ENCODE measurements around the gene TBC1D5.
"Not testable (repeated sequence)": the region's sequence is repeated elsewhere in the genome, so short reads cannot be mapped to it uniquely, and the experiment has no call there.

TBC1D5 gene

DNA sequence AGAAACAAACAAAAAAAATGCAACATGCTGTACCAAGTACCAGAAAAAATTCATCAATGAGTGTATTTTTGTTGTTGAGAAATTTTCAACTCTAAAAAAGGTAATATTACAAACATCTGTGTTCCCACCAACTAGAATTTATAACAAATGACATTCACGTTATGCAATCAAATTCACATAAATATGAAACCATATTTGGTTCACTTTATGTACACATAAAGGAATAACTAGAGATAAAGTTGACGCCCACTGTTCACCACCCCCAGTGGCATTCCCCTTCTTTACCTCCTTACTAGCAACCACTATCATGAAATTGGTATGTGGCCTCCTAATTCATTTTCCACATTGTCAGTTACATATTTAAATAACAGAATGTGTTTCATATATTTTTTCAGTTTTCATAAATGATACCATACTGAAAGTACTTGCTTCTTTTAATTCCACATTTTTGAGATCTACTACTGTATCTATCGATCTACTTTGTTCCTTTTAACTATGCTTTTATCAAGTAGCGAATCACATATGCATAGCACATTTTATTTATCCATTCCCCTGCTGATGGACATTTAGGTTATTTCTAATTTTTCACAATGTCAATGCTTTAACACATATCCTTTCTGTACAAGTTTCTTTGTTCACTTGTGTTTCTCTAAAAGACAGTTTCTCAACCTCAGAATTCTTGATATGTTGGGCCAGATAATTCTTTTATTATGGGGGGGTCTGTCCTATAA lies 34.5 kb downstream of the TBC1D5 start:
- DNase-seq: no peak

DNA sequence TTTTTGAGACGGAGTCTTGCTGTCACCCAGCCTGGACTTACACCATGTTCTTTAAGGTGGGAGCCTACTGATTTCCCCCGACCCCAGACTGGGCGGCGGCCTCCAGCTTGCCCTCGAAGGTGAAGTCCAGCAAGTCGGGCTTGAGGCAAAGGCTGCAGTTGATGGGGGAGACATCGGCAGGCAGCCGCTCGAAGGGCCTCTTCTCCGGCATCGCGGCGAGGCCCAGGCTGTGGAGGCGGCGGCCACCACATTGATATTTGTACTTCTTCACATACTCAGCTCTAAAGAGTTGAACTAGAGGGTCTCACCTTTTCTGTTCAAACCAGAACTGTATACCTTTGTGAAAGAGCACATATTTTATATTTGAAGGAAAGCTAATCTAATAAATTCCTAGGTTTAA lies 36.4 kb downstream of the TBC1D5 start:
- not testable (repeated sequence) for DNase-seq

DNA sequence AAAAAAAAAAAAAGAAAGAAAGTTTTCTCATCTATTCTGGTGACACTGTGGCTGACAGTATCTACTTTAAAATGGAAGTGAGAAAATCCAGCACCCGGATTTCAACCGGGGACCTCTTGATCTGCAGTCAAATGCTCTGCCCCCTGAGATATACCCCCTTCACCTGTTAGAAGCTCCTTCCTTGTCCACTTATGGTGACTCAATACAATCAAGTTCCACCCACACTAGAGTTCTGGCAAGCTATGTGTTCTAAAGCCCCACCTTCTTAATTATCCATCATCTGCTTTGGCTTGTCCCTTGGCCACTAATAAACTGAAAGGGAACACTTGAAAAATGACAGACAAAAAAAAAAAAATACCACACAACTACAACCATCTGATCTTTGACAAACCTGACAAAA lies 42.6 kb downstream of the TBC1D5 start:
- DNase-seq: not testable (repeated sequence)

DNA sequence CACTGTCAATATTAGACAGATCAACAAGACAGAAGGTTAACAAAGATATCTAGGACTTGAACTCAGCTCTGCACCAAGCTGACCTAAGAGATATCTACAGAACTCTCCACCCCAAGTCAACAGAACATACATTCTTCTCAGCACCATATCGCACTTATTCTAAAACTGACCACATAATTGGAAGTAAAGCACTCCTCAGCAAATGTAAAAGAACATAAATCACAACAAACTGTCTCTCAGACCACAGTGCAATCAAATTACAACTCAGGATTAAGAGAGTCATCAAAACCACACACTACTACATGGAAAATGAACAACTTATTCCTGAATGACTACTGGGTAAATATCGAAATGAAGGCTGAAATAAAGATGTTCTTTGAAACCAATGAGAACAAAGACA lies 46.8 kb downstream of the TBC1D5 start:
- not testable (repeated sequence) for DNase-seq

DNA sequence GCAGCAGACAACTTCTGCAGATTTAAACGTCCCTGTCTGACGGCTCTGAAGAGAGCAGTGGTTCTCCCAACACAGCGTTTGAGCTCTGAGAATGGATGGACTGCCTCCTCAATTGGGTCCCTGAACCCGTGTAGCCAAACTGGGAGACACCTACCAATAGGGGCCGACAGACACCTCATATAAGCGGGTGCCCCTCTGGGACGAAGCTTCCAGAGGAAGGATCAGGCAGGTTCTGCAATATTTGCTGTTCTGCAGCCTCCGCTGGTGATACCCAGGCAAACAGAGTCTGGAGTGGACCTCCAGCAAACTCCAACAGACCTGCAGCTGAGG lies 48.8 kb downstream of the TBC1D5 start:
- not testable (repeated sequence) for DNase-seq

DNA sequence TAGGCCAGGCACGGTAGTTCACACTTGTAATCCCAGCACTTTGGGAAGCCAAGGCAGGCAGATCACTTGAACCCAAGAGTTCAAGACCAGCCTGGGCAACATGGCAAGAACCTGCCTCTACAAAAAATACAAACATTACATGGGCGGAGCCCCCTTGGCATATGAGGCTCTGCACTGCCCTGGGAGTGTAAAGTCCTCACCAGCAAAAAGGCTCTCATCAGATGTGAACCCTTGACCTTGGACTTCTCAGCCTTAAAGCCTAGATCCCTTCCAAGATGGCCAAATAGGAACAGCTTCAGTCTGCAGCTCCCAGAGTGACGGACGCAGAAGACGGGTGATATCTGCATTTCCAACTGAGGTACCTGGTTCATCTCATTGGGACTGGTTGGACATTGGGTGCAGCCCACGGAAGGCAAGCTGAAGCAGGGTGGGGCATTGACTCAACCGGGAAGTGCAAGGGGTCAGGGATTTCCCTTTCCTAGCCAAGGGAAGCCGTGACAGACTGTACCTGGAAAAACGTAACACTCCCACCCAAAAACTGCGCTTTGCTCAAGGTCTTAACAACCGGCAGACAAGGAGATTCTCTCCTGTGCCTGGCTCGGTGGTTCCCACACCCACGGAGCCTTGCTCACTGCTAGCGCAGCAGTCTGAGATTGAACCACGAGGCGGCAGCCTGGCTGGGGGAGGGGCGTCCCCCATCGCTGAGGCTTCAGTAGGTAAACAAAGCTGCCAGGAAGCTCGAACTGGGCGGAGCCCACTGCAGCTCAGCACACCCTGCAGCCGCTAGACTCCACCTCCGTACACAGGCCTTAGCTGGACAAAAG lies 49.4 kb downstream of the TBC1D5 start:
- peak in 4 of 5 donors; percentile 10 to 58 (median 26) for DNase-seq

DNA sequence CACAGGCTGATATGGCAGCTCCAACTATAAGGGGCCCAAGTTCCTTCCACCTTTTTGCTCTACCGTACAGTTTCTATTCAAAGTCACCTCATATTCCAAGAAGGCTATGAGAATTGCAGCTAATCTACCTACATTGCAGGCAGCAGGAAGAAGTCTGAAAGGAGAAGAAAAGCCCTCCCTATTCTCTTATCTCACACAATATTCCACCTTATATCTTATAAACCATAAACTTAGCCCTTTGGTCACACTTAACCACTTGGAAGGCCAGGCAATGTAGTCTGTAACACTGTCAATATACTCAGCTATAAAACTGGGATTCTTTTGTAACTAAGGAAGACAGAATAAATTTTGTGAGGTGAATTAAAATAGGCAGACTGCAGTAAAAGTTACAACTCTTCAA lies 54.9 kb downstream of the TBC1D5 start:
- no peak for DNase-seq

DNA sequence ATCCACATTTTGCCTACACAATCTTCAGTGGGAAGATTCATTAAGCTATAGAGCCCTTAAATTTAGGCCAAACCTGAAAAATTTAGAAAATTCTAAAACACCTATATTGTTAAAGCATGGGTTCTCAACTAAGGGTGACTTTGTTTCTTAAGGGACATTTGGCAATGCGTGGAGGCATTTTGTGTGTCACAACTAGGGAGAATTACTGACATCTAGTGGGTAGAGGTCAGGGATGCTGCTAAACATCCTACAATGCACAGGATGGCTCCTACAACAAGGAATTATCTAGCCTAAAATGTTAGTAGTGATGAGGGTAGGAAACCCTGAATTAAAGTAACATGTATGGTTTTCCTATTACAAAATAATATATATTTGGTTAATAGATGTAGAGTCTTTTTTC lies 55.8 kb downstream of the TBC1D5 start:
- DNase-seq: no peak

DNA sequence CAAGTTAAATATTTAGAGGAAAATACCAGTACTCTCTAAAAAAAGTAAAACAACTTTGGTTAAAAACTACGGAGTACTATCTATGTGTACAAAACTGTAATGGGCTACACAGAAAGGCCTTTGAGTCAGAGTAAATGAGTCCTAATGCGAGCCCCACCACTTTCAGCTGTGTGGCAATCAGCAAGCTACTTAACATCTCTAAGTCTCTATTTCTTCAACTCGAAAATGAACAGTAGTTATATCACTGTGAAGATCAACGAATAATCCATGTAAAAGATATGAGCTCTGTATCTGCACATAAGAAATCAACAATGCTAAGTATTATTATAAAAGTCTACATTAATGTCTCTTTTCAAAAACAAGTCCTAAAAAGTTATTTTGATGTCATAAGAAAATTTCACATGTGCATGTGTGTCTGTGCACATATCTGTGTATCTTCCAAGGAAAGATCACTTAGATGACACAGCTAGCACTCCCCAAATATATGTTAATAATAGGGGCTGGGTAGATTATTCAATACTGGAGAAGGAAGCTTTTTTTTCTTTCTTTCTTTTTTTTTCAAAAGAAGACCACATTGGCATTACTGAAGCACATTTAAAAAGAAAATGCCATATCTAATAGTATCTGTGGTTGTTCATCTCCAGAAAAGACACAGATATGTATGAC lies 58.8 kb downstream of the TBC1D5 start:
- DNase-seq: no peak

DNA sequence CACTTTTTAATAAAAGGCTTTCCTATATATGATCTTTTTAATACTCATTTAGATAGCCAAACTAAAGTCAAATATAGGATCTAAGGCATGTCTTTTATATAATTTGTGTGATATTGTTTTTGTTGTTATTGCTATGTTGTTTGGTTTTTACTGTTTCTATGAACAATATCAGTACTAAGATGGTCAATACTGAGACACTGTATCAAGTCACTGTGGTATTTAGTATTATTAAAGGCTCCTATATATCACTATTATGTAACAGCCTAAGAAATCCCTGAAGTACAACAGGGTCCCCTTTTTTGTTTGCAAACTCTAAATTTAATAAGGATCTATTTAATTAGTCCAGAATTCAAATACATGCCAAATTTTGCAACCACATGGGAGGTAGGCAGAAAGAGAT lies 61.9 kb downstream of the TBC1D5 start:
- DNase-seq: no peak

DNA sequence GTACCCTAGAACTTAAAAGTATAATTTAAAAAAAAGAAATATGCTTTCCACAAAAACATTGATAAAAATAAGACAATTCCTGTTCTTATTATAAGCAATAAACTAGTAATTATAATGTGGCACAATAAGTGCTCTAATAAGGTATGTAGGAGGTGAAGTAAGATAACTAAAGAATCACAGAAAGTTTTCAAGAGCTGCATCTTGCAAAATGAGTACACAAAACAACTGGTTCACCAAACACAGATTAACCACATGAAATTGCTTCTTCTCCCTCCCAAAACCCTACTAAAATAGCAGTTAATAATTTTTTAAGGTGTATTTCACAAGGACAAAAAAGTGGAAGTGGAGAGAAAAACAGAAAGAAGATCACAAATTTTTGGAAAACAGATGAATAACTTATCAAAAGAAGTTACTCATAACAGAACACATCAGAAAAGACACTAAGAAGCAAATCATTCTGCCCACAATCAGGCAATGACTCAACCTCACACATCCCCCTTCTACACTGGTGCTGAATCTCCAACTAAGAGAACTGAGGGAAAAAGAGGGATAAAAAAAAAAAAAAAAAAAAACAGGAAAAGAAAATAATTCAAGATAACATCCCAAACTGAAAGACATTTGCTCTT lies 64.2 kb downstream of the TBC1D5 start:
- peak in 1 of 5 donors; percentile 10 for DNase-seq

DNA sequence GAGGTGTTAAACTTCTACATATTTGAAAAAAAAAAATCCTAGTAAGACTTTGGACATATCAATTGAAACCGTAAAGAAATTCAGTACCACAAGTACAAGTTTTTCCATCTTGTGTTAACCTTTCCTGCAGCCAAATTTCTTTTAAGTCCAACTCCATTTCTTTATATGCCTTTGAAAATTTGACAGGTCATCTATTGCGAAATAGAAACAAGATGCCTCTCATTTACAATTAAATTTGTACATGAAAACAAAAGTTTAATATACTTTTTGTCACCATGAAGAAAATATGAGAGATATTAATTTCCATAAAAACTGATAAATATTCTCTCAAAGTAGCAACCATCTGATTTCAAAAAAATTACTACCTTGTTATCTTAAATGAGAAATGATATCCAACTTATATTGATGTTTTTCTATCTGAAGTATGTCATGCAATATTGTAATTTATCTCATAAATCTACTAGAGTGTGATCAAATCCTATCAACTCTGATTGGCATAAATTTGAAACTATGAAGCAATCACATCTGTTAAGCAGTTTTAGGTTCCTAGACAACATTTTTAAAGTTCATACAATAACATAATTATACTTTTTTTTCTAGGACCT lies 68.2 kb downstream of the TBC1D5 start:
- DNase-seq: no peak

DNA sequence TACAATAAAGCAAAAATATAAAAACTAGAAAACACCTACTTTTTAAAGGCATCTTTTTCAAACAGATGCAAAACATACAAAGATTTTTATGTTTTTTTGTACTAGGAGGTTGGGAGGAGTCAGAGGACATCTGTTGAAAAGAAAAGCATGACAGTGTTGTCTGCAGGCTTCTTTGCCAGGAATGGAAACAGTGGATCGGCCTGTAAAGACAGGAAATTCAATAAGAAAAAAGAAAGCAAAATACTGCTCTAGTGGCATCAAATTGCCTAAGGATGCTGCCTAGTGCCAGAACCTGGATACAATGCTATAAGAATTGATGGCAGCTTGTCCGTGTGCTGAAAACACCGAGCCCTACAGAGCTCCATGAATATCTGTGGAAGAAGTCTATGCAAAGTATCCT lies 69.9 kb downstream of the TBC1D5 start:
- no peak for DNase-seq

DNA sequence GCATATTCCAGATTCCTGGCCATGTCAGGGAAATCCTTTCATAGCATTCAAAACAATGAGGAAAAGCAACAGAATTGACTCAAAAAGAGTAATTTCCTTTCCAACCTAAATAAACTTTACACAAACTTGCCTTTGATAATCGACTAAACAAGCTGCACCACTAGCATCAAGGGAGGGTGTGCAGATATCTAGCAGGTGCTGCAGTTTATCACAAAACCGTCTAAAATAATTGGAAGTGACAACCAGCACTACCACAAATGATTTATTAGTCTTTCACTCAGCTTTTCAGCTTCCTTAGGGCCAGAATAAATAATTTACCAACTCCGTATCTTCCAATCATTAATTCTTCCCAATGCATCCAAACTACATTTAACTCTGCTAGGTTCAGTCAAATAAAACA lies 71.7 kb downstream of the TBC1D5 start:
- DNase-seq: no peak

DNA sequence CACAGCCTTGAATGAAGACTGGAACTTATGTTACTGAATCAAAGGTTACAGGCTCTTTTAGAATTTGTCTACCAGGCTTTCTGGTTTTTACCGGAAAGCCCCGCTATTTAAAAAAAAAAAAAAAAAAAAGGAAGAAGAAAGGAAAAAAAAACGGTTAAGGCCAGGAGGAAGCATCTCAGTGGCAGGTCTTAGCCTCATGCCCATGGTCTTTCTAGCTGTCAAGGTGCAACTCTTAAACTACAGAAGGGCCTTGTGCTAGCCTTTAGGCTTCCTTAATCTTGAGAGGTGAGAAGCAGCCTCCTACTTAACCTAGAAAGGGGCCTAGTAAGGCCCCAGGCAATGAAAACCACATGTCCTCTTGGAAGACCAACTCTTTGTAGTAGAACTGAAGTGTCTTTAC lies 77.5 kb downstream of the TBC1D5 start:
- DNase-seq: no peak

DNA sequence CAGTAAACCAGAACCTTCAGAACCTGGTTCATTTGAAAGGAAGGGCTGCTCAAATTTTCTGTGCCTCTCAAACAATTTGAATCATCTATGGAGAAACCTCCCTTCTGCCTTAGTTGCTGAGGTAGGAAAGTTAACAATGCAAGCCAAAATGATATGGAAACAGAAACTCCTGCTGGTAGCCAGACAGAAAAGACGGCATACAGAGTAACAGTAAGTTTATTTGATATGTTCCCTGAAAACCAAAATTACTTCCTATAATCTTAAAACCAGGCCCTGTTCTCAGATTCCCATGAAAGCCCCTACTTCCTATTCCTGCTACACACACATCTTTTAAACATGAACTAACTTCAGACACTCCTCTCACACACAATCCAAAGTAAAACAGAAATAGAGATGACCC lies 86.2 kb downstream of the TBC1D5 start:
- DNase-seq: no peak

DNA sequence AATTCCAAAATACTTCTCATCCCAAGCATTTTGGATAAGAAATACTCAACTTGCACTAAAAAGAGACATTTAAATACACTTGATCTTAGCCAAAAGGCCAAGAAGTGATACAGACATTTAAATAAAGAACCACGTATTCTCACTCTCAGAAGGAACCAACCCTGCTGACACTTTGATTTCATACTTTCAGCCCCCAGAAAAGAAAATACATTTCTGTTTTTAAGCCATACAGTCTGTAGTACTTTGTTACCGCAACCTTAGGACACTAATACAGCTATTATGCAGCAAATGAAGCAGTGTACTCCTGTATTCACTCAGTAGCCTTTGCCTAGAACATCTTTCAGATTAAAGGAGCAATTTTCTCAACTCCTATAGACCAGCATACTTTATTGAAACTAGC lies 86.7 kb downstream of the TBC1D5 start:
- no peak for DNase-seq

DNA sequence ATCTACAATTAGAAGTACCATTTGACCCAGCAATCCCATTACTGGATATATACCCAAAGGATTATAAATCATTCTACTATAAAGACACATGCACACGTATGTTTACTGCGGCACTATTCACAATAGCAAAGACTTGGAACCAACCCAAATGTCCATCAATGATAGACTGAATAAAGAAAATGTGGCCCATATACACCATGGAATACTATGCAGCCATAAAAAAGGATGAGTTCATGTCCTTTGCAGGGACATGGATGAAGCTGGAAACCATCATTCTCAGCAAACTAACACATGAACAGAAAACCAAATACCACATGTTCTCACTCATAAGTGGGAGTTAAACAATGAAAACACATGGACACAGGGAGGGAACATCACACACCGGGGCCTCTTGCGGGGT lies 92.7 kb downstream of the TBC1D5 start:
- DNase-seq: not testable (repeated sequence)

DNA sequence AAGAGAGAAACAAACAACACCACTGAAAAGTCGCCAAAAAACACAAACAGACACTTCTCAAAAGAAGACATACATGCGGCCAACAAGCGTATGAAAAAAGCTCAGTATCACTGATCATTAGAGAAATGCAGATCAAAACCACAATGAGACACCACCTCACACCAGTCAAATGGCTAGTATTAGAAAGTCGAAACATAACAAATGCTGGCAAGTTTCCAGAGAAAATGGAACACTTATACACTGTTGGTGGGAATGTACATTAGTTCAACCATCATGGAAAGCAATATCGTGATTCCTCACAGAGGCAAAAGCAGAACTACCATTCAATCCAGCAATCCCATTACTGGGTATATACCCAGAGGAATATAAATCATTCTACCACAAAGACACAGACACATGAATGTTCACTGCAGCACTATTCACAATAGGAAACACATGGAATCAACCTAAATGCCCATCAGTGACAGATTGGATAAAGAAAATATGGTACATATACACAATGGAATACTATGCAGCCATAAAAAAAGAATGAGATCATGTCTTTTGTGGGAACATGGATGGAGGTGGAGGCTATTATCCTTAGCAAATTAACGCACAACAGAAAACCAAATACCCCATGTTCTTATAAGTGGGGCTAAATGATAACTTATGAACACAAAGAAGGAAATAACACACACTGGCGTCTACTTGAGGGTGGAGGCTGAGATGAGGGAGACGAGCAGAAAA lies 93.6 kb downstream of the TBC1D5 start:
- DNase-seq: not testable (repeated sequence)

DNA sequence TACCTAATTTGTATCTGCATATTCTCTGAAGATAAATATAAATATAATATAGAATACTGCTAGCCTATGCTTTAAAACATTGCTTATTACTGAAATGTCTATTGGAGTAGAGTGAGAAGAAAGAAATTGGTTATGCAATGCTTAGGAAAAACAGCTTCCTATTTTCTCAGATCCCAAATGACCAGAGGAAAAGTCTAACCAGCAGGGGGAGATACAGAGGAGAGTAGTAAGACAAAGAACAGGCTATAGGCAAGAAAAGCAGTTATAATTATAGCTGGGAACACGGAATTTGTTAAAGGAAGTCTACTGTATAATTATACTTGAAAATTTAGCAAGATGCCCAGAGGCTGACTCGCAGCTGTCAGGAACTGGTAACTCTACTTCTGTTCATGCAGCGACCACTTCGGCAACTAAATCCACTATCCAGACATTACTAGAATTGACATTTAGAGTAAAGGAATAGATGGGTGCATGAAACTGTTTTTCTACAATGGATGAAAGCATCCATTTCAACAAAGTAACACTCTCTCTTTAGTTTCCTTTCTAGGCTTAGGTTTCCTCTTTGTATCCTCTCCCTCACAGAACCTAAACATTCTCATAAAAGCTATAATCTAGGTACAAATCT lies 97.2 kb downstream of the TBC1D5 start:
- DNase-seq: no peak

DNA sequence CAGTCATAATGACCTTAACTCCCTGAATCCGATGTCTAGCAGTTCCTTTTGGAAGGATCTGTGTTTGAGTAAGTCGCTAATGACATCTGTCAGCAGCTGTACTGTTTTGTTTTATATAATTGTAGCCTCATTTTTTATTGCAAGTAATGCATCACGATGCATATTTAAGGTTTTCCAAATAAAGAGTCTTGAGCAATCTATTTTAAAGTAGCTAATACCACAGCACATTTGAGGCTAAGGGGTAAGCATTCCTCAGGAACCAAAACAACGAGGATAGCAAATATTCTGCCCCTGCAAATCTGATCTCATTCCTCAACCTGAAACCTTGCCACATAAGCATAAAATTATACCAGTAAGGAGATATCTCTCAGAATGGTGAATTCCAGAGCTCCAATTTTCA lies 98.7 kb downstream of the TBC1D5 start:
- no peak for DNase-seq

DNA sequence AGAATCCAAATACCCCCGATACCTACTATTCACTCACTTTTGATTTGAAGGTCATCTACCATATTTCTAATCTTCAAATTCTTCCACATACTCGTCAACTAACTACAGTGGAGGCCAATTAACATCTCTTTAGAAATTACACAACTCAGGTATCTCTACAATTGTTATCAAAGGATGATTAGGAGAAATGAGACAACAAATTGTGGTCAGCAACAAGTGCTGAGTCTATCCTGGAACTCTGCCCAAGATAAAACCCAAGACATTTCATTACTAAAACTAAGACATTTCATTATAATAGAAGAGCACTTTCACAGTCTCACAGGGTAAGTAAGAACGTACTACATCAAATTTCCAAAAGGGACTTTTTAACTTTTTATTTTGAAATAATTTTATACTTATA lies 100.0 kb downstream of the TBC1D5 start:
- no peak for DNase-seq

Data from T-helper 1 cell (primary cell).